ENCODE data around the gene RBM19.

DNA sequence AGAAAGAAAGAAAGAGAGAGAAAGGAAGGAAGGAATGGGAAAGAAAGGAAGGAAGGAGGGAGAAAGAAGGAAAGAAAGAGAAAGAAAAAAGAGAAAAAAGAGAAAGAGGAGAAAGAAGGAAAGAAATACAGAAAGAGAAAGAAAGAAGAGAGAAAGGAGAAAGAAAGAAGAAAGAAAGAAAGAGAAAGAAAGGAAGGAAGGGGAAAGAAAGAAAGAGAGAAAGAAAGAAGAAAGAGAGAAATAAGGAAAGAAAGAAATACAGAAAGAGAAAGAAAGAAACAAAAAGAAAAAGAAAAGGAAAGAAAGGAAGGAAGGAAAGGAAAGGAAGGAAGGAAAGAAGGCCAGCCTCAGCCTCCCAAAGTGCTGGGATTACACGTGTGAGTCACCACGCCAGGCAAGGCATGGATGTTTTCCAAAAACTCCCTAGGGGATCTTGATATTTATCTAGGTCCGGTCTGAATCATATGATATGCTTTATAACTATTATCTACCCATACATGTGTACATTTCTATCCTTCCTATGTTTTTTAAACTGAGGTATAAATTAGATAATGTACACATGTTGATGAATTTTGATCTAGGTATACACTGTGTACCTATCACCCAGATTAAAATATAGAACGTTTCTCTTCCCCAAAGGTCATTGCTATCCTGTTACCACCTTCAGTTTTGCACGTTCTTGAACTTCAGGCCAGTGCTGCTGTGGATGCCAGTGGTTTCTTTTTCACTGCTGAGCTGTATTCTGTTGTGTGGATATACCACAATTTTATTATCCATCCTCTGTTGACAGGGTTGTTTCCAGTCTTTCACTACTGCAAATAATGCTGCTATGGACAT is 177.9 kb downstream of the RBM19 start:
- TF ChIP-seq, protein P1, sequence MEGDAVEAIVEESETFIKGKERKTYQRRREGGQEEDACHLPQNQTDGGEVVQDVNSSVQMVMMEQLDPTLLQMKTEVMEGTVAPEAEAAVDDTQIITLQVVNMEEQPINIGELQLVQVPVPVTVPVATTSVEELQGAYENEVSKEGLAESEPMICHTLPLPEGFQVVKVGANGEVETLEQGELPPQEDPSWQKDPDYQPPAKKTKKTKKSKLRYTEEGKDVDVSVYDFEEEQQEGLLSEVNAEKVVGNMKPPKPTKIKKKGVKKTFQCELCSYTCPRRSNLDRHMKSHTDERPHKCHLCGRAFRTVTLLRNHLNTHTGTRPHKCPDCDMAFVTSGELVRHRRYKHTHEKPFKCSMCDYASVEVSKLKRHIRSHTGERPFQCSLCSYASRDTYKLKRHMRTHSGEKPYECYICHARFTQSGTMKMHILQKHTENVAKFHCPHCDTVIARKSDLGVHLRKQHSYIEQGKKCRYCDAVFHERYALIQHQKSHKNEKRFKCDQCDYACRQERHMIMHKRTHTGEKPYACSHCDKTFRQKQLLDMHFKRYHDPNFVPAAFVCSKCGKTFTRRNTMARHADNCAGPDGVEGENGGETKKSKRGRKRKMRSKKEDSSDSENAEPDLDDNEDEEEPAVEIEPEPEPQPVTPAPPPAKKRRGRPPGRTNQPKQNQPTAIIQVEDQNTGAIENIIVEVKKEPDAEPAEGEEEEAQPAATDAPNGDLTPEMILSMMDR (IDR thresholded peaks at IDR 0.05), result no peak
- TF ChIP-seq POLR2A (IDR thresholded peaks at IDR 0.05), result no peak
